ENCODE data around the gene ACSL4. TPM values are rescaled to one million over a fixed set of nuclear protein-coding genes. Genes with fewer than 3 reads are reported as not detected.

ACSL4 gene
- polyA plus RNA-seq, 3 donors: 17.9 to 40.9 (median 31.2) TPM

GRCh38 chrX:109740433-109740809 is 7.4 kb upstream of the ACSL4 start:
- Mint-ChIP-seq H3K27me3 (ENCODE audit: low read depth in 3 of 3) (peaks cover 0 to 9% (median 2%) of the 10 kb centered on the region in 3 donors), H3K36me3 (no peaks in the 10 kb centered on the region), H3K4me1 (peaks cover 26% of the 10 kb centered on the region), H3K27ac (peak overlapping the region; percentile 76 to 93 (median 89)), H3K4me3 (no peak overlapping the region), H3K9me3 (no peaks in the 10 kb centered on the region)
- Histone ChIP-seq H3K4me1 (ENCODE audit: control insufficient read depth in 1 of 2, insufficient read depth in 2 of 2, low read length in 2 of 2) (peaks cover 32 to 35% of the 10 kb centered on the region in 2 donors), H3K27me3 (ENCODE audit: control insufficient read depth in 2 of 2, insufficient read depth in 2 of 2, low read length in 2 of 2) (peaks cover 0 to 3% of the 10 kb centered on the region in 2 donors), H3K79me2 (ENCODE audit: insufficient read depth, low read length) (no peaks in the 10 kb centered on the region), H3K4me2 (replicated peaks; ENCODE audit: extremely low read depth, low read length, poor library complexity, severe bottlenecking) (peak overlapping the region; percentile 27), H3K9me3 (replicated peaks in 1 of 2; ENCODE audit: control insufficient read depth in 1 of 2, insufficient read depth in 1 of 2, low read length in 2 of 2) (no peaks in the 10 kb centered on the region), H3K9ac (ENCODE audit: insufficient read depth, low read length, poor library complexity, severe bottlenecking) (no peak overlapping the region), H4K20me1 (ENCODE audit: insufficient read depth, low read length) (no peaks in the 10 kb centered on the region), H3K27ac (ENCODE audit: low read depth in 1 of 2, low read length in 2 of 2) (peak overlapping the region in 1 of 2 donors; percentile 81), H3K4me3 (replicated peaks in 1 of 3; ENCODE audit: low read depth in 2 of 3, low read length in 3 of 3) (no peak overlapping the region), H3K36me3 (replicated peaks in 1 of 2; ENCODE audit: control insufficient read depth in 1 of 2, insufficient read depth in 2 of 2, low read length in 2 of 2) (no peaks in the 10 kb centered on the region), H2AFZ (ENCODE audit: insufficient read depth, low read depth, low read length, poor library complexity, severe bottlenecking) (no peak overlapping the region)
- TF ChIP-seq CTCF (IDR thresholded peaks at IDR 0.05): no peak
- intact Hi-C loops (cut with micrococcal nuclease): no loop called here
- peak in 1 of 3 donors; percentile 20 for DNase-seq

GRCh38 chrX:109739625-109740432 is 6.8 kb upstream of the ACSL4 start:
- H3K79me2 ChIP-seq (ENCODE audit: insufficient read depth, low read length): no peaks in the 10 kb centered on the region
- no peaks in the 10 kb centered on the region for H4K20me1 ChIP-seq (ENCODE audit: insufficient read depth, low read length)
- H3K9ac ChIP-seq (ENCODE audit: insufficient read depth, low read length, poor library complexity, severe bottlenecking): no peak overlapping the region
- Mint-ChIP-seq H3K36me3 (no peaks in the 10 kb centered on the region), H3K9me3 (no peaks in the 10 kb centered on the region), H3K27ac (peak overlapping the region; percentile 76 to 94 (median 89)), H3K27me3 (ENCODE audit: low read depth in 3 of 3) (peaks cover 0 to 8% (median 2%) of the 10 kb centered on the region in 3 donors), H3K4me3 (peak overlapping the region in 1 of 2 donors; percentile 30), H3K4me1 (peaks cover 30% of the 10 kb centered on the region)
- no peaks in the 10 kb centered on the region for H3K9me3 ChIP-seq (replicated peaks in 1 of 2; ENCODE audit: control insufficient read depth in 1 of 2, insufficient read depth in 1 of 2, low read length in 2 of 2)
- no peak overlapping the region for H2AFZ ChIP-seq (ENCODE audit: insufficient read depth, low read depth, low read length, poor library complexity, severe bottlenecking)
- H3K4me1 ChIP-seq (ENCODE audit: control insufficient read depth in 1 of 2, insufficient read depth in 2 of 2, low read length in 2 of 2): peaks cover 37 to 41% of the 10 kb centered on the region in 2 donors
- peak; percentile 77 to 86 (median 81) for DNase-seq
- peak overlapping the region; percentile 17 to 81 for H3K27ac ChIP-seq (ENCODE audit: low read depth in 1 of 2, low read length in 2 of 2)
- no peak overlapping the region for H3K4me3 ChIP-seq (replicated peaks in 1 of 3; ENCODE audit: low read depth in 2 of 3, low read length in 3 of 3)
- H3K27me3 ChIP-seq (ENCODE audit: control insufficient read depth in 2 of 2, insufficient read depth in 2 of 2, low read length in 2 of 2): peaks cover 0 to 3% of the 10 kb centered on the region in 2 donors
- no peak for TF ChIP-seq CTCF (IDR thresholded peaks at IDR 0.05)
- 0% methylated on average over 1 of the region's 6 CpGs for WGBS (ENCODE audit: insufficient coverage)
- intact Hi-C loops (cut with micrococcal nuclease): loop anchor here in 1 of 2 donors (10.0 kb wide), 1 partner anchor 105 kb away; no protein-coding TSS in a partner anchor
- no peaks in the 10 kb centered on the region for H3K36me3 ChIP-seq (replicated peaks in 1 of 2; ENCODE audit: control insufficient read depth in 1 of 2, insufficient read depth in 2 of 2, low read length in 2 of 2)
- H3K4me2 ChIP-seq (replicated peaks; ENCODE audit: extremely low read depth, low read length, poor library complexity, severe bottlenecking): no peak overlapping the region

Data from CD14-positive monocyte (primary cell).